GM13977 (cell line): ENCODE data around the gene CNOT4.
A peak's percentile ranks its signal among the peaks of the same experiment; 100 is the strongest.

Experiments used
- DNase-seq: peaks from one replicate; pipeline ENCODE4 v3.0.0; 2012; ENCODE audit warnings: low spot score
- CTCF ChIP-seq: IDR thresholded peaks from 2 replicates; pipeline ENCODE4 v1.5.1; 2012; ENCODE audit warnings: mild to moderate bottlenecking, control low read depth; ENCODE audit not compliant: insufficient read depth; ENCODE audit errors: extremely low read depth, missing control alignments
- in situ Hi-C: fragments of 300-500 bp; cut with MboI; formaldehyde crosslinking; loops from one replicate; pipeline ENCODE4 v1.12.0; 2022; ENCODE audit warnings: low sequenced_read_pairs, low pct_unique_long_range_greater_than_20kb, mixed read lengths, inconsistent platforms; ENCODE audit not compliant: unreplicated experiment

Gene CNOT4

GRCh38 chr7:135518748-135519147 lies 8.8 kb upstream of the CNOT4 start:
- in situ Hi-C loops = loop anchor here (5.0 to 25.0 kb wide), 2 partner anchors 39 to 231 kb away; partner anchors contain the start of gene NUP205
- TF ChIP-seq CTCF = no peak
- DNase-seq = no peak

- in situ Hi-C loops = loop anchor here (5.0 to 25.0 kb wide), 2 partner anchors 40 to 230 kb away; partner anchors contain the start of gene NUP205
- no peak for DNase-seq
- no peak for TF ChIP-seq CTCF
These were observed 7.2 kb upstream of the CNOT4 start for GRCh38 chr7:135517060-135517459.

GRCh38 chr7:135514856-135515255 lies 5.0 kb upstream of the CNOT4 start:
- no peak for TF ChIP-seq CTCF
- in situ Hi-C loops = loop anchor here (5.0 to 25.0 kb wide), 2 partner anchors 42 to 228 kb away; partner anchors contain the start of gene NUP205

GRCh38 chr7:135512135-135512887 lies 2.4 kb upstream of the CNOT4 start:
- peak; percentile 68 for DNase-seq
- TF ChIP-seq CTCF = peak; percentile 64
- in situ Hi-C loops = loop anchor here (25.0 kb wide), 1 partner anchor 225 kb away; no protein-coding TSS in a partner anchor

More at GRCh38 chr7:135514856-135515255, 5.0 kb upstream of the CNOT4 start:
- DNase-seq = no peak

DNA sequence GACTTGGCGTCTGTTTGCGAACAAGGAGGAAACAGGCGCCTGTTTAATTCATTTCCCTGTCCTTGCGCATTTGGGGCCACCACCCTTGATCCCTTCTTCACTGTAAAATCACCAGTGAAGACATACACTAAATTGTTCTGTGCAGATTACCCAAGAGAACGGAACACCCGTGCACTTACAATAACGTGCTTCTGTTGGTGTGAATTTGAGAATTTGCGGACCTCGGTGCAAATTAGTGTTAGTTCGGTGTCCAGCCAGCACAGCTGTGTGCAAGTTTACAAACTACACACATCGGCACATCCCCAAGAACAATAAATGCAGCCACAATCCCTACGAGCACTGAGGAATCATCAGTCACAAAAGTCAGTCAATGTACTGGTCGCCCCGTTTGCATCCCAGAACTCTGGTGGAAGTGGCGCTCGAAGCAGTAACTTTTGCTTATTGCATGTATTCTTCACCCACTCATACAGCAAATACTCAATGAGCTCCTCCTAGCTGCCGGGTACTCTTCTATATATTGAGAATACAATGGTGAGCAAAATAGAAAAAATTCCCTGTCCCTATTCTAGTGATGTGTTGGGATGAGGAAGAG lies 786 bp upstream of the CNOT4 start:
- DNase-seq = peak; percentile 14
- peak; percentile 14 for TF ChIP-seq CTCF
- in situ Hi-C loops = loop anchor here (25.0 kb wide), 1 partner anchor 223 kb away; no protein-coding TSS in a partner anchor

DNA sequence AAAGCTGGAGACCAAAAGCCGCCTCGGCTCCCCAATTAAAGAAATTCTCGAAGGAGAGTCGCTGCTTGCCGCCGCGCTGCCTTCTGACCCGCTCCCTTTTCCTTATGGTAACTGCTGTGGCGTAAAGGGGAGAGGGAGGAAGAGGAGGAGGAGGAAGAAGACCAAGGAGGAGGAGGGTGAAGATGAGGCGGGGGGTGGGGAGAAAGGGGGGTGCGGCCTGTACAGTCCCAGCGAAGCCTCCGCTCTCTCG lies 388 bp downstream of the CNOT4 start:
- TF ChIP-seq CTCF = no peak
- in situ Hi-C loops = loop anchor here (25.0 kb wide), 1 partner anchor 222 kb away; no protein-coding TSS in a partner anchor
- no peak for DNase-seq
